ENCODE measurements around the gene ST3GAL5.
"Not testable (repeated sequence)": the region's sequence is repeated elsewhere in the genome, so short reads cannot be mapped to it uniquely, and the experiment has no call there.

The ST3GAL5 gene

DNA sequence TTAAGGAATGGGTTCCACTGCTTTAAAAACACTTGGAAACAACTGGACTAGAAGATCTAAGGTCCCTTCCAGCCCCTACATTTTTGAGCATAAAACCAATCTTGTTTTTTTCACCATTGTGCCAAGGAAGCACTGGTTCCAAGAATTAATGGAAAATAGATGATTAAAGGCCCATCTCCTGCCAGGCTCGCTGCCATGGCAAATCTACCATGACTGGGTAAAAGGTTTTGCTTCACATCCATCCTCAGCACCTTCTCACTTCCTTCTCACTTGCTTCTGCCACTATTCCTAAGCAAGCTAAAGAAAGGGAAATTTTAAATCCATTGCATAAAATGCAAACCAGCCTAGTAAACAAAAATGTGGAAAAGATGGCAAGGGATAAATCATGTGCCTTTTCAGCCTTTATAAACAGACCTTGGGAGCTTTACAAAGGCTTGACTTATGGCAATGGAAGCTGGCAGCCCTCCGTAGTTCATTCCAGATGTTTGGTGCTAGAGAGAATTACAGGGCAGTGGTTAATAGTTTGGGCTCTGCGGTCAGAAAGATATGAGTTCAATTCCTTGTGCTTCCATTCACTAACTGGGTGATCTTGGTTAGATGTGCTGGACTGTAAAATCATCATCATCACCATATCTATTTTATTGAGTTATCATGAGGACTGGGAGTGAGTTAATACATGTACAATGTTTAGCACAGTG is 27.0 kb upstream of the ST3GAL5 start:
- no peak for DNase-seq

DNA sequence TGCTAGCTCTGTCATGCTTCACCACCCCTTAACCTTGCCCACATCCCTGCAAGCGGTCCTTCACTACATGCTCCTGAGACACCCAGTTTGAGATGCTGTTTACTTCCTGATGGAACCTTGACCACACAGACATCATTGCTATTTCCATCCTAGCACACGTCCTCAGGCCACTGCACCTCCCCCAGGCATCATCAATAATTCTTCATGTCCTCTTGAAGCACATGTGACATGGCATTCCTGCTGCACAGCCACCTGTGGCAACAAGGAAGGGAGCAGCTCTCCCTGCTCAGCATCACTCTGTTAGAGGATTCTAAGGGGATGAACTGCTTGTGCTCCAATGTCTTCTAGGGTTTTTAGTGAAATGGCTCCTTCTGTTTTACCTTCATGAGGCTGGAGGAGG is 26.1 kb upstream of the ST3GAL5 start:
- no peak for DNase-seq

- DNase-seq: no peak
Observed at GRCh38 chr2:85913884-85914881, 25.4 kb upstream of the ST3GAL5 start.

GRCh38 chr2:85911814-85912692 is 23.3 kb upstream of the ST3GAL5 start:
- no peak for DNase-seq

- no peak for DNase-seq
Observed at GRCh38 chr2:85911097-85911496, 22.3 kb upstream of the ST3GAL5 start.

DNA sequence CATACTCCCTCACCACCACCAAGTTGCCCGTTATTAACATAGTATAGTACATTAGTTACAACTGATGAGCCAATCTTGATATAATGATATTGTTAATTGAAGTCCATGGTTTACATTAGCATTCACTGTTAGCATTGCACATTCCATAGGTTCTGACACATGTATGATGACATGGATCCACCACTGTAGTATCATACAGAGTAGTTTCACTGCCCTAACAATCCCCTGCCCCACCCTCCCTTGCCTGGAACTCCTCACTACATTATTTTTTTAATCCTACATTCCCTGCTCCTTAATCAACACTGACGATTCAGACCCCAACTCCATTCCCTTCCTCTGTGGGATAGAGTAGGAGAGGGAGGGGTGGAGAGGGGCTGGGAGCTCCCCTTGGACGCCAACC is 20.2 kb upstream of the ST3GAL5 start:
- DNase-seq: no peak

DNA sequence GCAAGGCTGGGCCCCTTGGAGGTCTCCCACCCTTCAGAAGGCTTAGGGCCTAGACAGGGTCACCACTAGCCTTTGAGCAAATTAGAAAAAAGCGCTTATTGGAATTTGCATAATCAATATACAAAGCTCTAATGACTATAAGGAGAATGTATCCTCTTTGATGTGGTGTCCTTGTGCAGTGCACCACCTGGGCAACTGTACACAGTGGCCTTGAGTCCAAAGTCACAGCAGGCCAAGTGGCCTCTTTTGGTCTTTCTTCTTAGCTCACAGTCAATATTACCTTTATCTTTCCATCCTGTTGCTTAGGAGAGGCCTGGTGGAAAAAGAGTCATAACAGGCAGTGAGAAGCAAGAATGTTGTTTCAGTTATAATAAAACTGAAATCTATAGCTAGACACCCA is 19.7 kb upstream of the ST3GAL5 start:
- no peak for DNase-seq

- no peak for DNase-seq
Observed at GRCh38 chr2:85907671-85908157, 18.9 kb upstream of the ST3GAL5 start.

- no peak for DNase-seq
Observed at GRCh38 chr2:85906748-85907147, 18.0 kb upstream of the ST3GAL5 start.

- no peak for DNase-seq
Observed at GRCh38 chr2:85905891-85906290, 17.1 kb upstream of the ST3GAL5 start.

DNA sequence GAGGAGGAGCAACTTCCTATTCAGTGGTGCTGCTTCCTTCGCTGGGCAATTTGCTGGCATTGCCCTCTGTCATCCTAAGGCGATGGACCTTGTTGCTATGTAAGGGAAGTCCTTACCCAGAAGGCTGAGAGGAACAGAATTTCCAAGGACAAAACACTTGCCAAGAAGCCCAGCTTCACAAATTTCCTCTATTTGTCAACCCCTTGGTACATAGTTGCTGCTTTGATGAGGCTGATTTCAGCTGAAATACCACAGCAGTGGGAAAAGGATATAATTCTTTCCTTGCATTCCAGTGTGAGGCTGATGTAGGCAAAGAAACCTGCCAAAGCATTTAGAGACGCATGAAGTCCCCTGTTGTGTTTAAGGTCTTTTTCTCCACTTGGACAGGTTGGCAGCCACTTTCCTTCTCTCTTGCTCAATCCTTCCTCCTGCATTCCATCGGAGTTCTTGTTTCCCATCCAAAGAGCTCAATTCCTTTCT is 16.4 kb upstream of the ST3GAL5 start:
- DNase-seq: no peak

DNA sequence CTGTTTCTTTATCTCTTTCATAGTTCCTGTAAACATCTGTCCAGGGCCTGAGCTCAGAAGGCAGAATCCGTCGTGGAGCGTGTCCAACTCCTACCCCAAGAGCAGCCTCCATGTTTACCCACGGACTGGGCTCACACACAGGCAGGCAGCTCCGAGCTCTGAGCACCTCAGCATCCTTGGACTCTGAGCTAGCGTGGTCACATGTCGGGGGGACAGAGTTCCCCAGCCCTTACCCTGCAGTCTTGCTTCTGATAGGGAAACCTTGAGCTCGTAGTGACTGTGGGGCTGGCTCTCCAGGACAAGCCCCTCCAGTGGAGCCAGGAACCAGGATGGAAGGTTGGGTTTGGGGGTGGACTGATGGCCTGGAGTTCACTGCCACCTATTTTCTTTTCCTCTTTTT is 15.1 kb upstream of the ST3GAL5 start:
- DNase-seq: no peak

DNA sequence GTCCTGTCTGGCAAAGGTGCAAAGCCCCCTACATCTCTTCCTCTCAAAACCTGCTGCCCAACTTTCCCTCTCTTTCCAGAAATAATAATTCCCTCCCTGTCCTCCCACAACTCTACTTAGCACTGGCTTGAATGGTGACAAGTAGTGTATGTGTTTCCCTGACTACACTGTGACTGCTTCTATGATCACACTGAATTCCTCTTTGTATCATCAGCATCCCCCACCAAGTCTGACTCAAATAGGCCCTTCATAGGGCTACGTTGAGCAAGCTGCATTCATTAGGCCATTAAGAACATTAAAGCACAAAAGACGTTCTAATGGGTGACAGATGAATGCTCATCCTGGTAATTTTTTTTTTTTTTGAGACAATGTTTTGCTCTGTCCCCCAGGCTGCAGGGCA is 13.7 kb upstream of the ST3GAL5 start:
- DNase-seq: no peak

DNA sequence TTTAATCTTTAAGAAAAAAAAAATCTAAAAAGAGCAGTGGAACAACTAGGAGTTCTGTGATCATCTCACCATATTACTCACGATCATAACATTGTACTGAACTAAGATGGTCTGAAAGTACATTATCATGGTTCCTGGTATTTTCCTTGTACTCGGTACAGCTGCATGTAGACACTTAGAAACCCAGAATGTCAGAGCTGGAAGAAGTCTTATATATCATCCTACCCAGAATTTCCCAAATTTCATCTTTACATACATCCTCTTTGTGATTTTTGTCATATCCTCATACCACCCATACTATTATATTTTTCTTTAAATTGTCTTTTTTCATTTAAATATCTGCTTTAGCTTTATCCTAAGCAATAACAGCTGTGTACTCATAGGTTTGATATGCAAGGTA is 12.4 kb upstream of the ST3GAL5 start:
- no peak for DNase-seq

GRCh38 chr2:85900366-85900765 is 11.6 kb upstream of the ST3GAL5 start:
- no peak for DNase-seq

GRCh38 chr2:85899849-85900248 is 11.1 kb upstream of the ST3GAL5 start:
- no peak for DNase-seq

DNA sequence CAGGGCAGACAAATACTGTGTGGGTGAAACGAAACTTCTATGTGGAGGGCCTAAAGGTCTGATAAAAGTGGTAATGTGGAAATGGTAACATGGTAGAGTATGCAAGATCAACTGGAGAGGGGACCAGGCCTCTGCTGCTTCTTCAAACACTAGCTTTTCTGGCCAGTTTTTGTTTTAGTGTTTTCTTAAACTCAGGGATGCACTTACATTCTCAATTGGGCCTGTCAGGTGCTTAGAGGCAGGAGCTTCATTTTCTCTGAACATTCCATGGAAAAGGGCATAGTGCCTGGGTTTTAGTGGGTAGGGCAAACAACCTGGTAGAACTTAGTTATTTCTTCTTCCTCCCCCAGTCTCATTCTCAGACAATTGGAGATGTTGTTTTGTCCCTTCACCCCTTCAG is 10.5 kb upstream of the ST3GAL5 start:
- DNase-seq: no peak

DNA sequence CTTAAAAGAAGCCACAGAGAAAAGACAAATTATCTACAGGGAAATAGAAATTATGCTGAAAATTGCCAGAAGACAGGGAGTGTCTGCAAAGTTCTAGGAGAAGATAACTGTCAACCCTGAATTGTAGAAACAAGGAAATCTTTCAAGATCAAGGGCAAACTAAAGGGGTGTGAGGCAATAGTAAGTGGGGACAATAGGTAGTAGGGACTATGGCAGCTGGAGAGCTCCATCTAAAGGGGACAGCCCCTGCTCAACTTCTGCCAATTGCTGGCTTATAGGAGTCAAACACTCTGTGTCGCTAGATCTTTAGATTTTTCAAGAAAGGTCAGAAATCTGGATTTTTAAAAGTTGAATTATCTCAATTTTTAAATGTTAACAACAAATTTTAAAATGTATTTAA is 10.1 kb upstream of the ST3GAL5 start:
- DNase-seq: no peak

DNA sequence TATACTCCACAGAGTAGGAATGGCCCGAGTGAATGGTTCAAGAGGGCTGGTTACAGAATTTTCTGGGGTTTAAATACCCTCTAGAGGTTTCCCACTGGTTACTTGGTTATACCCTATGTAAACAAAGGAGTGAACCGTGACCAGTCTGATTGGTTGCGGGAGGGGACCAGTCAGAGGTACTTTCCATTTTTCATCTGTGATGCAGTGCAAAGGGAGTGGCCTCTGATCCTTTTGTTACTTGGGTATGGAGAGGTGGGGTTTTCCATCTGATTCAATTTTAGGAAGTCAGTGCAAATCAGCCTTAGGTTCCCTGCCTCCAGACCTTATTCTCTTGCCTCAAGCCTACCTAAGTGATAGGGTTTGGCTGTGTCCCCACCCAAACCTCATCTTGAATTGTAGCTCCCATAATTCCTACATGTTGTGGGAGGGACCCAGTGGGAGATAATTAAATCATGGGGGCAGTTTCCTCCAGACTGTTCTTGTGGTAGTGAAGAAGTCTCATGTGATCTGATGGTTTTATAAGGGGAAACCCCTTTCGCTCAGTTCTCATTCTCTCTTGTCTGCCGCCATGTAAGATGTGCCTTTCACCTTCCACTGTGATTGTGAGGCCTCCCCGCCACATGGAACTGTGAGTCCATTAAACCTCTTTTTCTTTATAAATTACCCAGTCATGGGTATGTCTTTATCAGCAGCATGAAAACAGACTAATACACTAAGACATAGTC is 5.9 kb upstream of the ST3GAL5 start:
- not testable (repeated sequence) for DNase-seq

DNA sequence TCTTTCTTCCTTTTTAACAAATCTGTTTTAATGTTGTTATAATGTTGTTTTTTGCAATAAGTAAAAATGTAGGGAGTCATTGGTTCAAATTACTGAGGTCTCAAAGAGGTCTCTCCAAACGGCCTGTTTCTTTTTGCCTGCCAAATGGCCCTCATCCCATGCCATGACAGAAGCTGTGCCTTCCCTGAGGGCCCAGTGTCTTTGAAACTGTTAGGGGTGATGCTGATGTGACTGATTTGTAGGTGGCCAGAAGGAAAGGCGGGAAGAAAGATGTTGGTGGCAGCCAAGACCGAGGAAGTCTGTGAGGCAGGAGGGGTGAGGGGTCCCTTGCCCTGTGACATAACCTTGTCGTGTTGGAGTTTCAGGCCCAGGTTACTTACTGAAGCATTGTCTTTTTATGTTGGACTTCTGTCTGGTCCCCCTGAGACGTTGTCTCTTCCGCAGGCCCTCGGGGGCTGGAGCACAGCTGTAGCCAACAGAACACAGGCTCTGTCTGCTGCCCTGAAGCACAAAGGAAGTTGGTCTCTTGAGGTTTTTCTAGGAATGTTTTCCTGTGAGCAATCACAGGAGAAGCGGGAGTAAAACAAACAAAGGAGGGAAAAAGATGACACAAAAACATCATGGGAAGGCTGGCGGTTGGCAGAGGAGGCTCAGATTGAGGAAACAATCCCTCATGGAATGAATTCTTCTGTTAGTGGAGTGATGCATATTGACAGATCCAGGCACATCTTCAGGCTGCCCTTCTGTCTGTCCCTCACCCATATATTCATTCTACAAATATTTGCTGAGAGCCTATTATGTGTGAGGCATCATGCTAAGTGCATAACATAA is 4.9 kb upstream of the ST3GAL5 start:
- no peak for DNase-seq

Data from activated naive CD4-positive, alpha-beta T cell (primary cell).